NT2/D1 (cell line): ENCODE measurements around the gene ATP5MC3.

Experiments used
- SUZ12 ChIP-seq: IDR thresholded peaks from 2 replicates; pipeline ENCODE4 v1.6.1; 2011; ENCODE audit not compliant: insufficient read length, insufficient read depth; ENCODE audit errors: extremely low read depth
- YY1 ChIP-seq: IDR thresholded peaks from 2 replicates; pipeline ENCODE4 v1.6.1; 2011; ENCODE audit not compliant: insufficient read length, insufficient read depth
- ZNF274 ChIP-seq: IDR thresholded peaks from 2 replicates; pipeline ENCODE4 v1.6.1; 2011; ENCODE audit warnings: mild to moderate bottlenecking, low read depth, low read length

GRCh38 chr2:175181877-175182308 lies 383 bp upstream of the ATP5MC3 start:
- TF ChIP-seq YY1 (no peak), SUZ12 (no peak), ZNF274 (no peak)
